ENCODE measurements around the gene NCKAP5. TPM values are rescaled to one million over a fixed set of nuclear protein-coding genes. Genes with fewer than 3 reads are reported as not detected.

The NCKAP5 gene
- total RNA-seq, 4 donors from 2014 or later: 0.03 to 0.55 (median 0.33) TPM

GRCh38 chr2:133371286-133371685 is 197.0 kb downstream of the NCKAP5 start:
- H3K27me3 ChIP-seq: no peaks in the 10 kb centered on the region
- no peak overlapping the region for H3K4me3 ChIP-seq
- no peak overlapping the region for H3K27ac ChIP-seq
- in situ Hi-C loops (cut with MboI; ENCODE audit: low sequenced_read_pairs in 4 of 4) (no loop called here), intact Hi-C loops (cut with DNase I; ENCODE audit: low total_unique reads) (no loop called here)
- H3K4me1 ChIP-seq: no peaks in the 10 kb centered on the region
- H3K9me3 ChIP-seq: no peaks in the 10 kb centered on the region
- DNase-seq (no peak), ATAC-seq (no peak)
- TF ChIP-seq CTCF (IDR thresholded peaks at IDR 0.05 in 4 of 5, conservative IDR thresholded peaks at IDR 0.05 in 1 of 5) (no peak), POLR2A (IDR thresholded peaks at IDR 0.05) (no peak)
- H3K36me3 ChIP-seq: no peaks in the 10 kb centered on the region

- TF ChIP-seq POLR2A (IDR thresholded peaks at IDR 0.05): no peak
- TF ChIP-seq CTCF (IDR thresholded peaks at IDR 0.05 in 4 of 5, conservative IDR thresholded peaks at IDR 0.05 in 1 of 5): no peak
- Histone ChIP-seq H3K36me3 (no peaks in the 10 kb centered on the region), H3K9me3 (no peaks in the 10 kb centered on the region), H3K27me3 (no peaks in the 10 kb centered on the region), H3K4me3 (no peak overlapping the region), H3K4me1 (no peaks in the 10 kb centered on the region), H3K27ac (no peak overlapping the region)
- in situ Hi-C loops (cut with MboI; ENCODE audit: low sequenced_read_pairs in 4 of 4): no loop called here
- DNase-seq: no peak
- intact Hi-C loops (cut with DNase I; ENCODE audit: low total_unique reads): no loop called here
- ATAC-seq: no peak
These were observed 198.2 kb downstream of the NCKAP5 start for GRCh38 chr2:133369901-133370658.

GRCh38 chr2:133365117-133365516 is 203.1 kb downstream of the NCKAP5 start:
- DNase-seq (no peak), ATAC-seq (no peak)
- in situ Hi-C loops (cut with MboI; ENCODE audit: low sequenced_read_pairs in 4 of 4): no loop called here

GRCh38 chr2:133364636-133365035 is 203.6 kb downstream of the NCKAP5 start:
- intact Hi-C loops (cut with DNase I; ENCODE audit: low total_unique reads) (no loop called here), in situ Hi-C loops (cut with MboI; ENCODE audit: low sequenced_read_pairs in 4 of 4) (no loop called here)
- DNase-seq (no peak), ATAC-seq (no peak)
- H3K9me3 ChIP-seq: no peaks in the 10 kb centered on the region
- no peak overlapping the region for H3K27ac ChIP-seq
- no peaks in the 10 kb centered on the region for H3K27me3 ChIP-seq
- no peaks in the 10 kb centered on the region for H3K4me1 ChIP-seq
- H3K4me3 ChIP-seq: no peak overlapping the region
- TF ChIP-seq CTCF (IDR thresholded peaks at IDR 0.05 in 4 of 5, conservative IDR thresholded peaks at IDR 0.05 in 1 of 5): no peak
- TF ChIP-seq POLR2A (IDR thresholded peaks at IDR 0.05): no peak
- H3K36me3 ChIP-seq: no peaks in the 10 kb centered on the region

More at GRCh38 chr2:133365117-133365516, 203.1 kb downstream of the NCKAP5 start:
- intact Hi-C loops (cut with DNase I; ENCODE audit: low total_unique reads): no loop called here
- no peak for TF ChIP-seq POLR2A (IDR thresholded peaks at IDR 0.05)
- no peak for TF ChIP-seq CTCF (IDR thresholded peaks at IDR 0.05 in 4 of 5, conservative IDR thresholded peaks at IDR 0.05 in 1 of 5)
- no peaks in the 10 kb centered on the region for H3K4me1 ChIP-seq
- no peaks in the 10 kb centered on the region for H3K27me3 ChIP-seq
- no peak overlapping the region for H3K4me3 ChIP-seq
- H3K27ac ChIP-seq: no peak overlapping the region
- H3K36me3 ChIP-seq: no peaks in the 10 kb centered on the region
- no peaks in the 10 kb centered on the region for H3K9me3 ChIP-seq
